ENCODE data around the gene RABGAP1L.
"Not testable (repeated sequence)": the region's sequence is repeated elsewhere in the genome, so short reads cannot be mapped to it uniquely, and the experiment has no call there.

Gene RABGAP1L

DNA sequence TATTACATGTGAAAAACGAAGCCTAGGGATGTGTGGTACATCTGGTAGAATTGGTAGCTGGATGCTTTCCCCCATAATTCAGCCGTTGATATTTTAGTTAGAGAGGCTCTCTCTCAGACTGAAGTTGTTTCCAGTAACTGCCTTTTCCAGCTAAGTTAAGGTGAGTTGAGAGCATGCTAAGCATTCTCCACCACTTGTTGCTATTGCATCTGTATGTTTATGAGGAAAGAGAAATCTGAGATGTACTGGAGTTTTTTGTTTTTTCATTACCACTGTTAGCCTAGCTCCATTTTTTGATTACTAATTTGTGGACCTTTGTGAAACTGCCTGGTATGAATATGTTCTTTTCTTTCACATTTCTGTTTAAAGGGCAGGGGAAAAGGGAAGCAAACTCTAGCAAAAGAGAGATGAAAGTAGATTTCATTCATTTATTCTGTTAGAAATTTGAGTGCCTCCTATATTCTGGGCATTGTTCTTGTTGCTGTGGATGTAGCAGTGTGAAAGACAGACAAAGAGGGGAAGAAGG is 650.5 kb downstream of the RABGAP1L start:
- no peak for DNase-seq (ENCODE audit: low spot score)

DNA sequence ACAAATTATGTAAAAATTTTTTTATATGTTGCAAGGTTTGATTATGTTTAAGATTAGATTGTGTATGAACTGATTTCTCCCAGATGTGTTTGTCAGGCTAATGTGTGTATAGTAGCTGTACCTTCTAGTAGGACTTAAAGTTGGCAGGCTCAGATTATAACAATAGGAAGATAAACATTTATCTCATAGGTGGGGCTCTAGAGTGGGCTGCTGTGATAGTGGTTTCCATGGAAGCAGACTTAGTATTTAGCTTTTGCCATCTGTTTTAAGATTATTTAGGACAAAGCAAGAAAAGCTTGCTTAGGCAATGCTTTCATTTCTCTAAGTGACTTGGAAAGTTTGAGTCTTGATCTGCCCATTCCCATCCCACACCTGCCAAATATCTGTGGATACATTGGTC is 652.7 kb downstream of the RABGAP1L start:
- in situ Hi-C loops (cut with MboI; ENCODE audit: low sequenced_read_pairs, unreplicated experiment): no loop called here
- TF ChIP-seq, protein P1, sequence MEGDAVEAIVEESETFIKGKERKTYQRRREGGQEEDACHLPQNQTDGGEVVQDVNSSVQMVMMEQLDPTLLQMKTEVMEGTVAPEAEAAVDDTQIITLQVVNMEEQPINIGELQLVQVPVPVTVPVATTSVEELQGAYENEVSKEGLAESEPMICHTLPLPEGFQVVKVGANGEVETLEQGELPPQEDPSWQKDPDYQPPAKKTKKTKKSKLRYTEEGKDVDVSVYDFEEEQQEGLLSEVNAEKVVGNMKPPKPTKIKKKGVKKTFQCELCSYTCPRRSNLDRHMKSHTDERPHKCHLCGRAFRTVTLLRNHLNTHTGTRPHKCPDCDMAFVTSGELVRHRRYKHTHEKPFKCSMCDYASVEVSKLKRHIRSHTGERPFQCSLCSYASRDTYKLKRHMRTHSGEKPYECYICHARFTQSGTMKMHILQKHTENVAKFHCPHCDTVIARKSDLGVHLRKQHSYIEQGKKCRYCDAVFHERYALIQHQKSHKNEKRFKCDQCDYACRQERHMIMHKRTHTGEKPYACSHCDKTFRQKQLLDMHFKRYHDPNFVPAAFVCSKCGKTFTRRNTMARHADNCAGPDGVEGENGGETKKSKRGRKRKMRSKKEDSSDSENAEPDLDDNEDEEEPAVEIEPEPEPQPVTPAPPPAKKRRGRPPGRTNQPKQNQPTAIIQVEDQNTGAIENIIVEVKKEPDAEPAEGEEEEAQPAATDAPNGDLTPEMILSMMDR (IDR thresholded peaks at IDR 0.05; ENCODE audit: borderline replicate concordance, control extremely low read depth, extremely low read depth, insufficient read depth, missing control alignments): no peak
- DNase-seq (ENCODE audit: low spot score): no peak

More for the DNA sequence above, 650.5 kb downstream of the RABGAP1L start:
- TF ChIP-seq, protein P1 (IDR thresholded peaks at IDR 0.05; ENCODE audit: borderline replicate concordance, control extremely low read depth, extremely low read depth, insufficient read depth, missing control alignments): no peak
- in situ Hi-C loops (cut with MboI; ENCODE audit: low sequenced_read_pairs, unreplicated experiment): no loop called here

DNA sequence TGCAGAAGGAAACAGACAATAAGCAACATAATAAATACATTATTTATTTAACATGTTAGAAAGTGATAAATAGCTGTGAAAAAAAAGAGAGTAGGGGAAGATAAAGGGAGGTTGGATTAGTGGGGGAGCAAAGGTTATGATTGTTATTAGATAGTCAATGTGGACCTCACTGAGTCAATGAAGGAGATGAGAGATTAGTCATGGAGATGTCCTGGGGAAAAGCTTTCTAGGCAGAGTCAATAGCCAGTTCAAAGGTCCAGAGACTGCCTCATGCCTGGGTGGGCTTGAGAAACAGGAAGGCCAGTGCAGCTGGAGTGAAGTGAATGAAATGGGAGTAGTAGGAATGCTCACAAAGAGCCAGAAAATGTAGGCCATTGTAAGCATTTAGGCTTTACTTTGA is 653.3 kb downstream of the RABGAP1L start:
- in situ Hi-C loops (cut with MboI; ENCODE audit: low sequenced_read_pairs, unreplicated experiment): no loop called here
- DNase-seq (ENCODE audit: low spot score): no peak
- TF ChIP-seq, protein P1 (IDR thresholded peaks at IDR 0.05; ENCODE audit: borderline replicate concordance, control extremely low read depth, extremely low read depth, insufficient read depth, missing control alignments): no peak

DNA sequence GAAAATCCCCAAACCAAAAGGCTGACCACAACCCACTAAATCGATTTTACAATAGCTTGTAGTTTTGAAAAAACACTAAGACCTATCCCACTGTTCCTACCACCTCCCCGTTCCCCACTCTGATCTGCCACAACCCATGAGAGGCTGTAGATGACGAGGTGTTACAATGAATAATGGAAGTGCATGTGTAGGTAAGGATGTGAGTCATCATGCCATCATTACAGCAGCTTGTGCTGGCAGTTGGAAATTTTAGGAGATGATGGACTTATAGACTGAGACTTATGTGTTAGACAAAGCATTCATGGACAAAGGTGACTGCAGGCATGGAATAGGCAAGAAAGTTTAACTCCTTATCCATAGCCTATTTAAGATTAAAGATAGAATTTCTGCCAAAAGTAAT is 655.7 kb downstream of the RABGAP1L start:
- TF ChIP-seq, protein P1 (IDR thresholded peaks at IDR 0.05; ENCODE audit: borderline replicate concordance, control extremely low read depth, extremely low read depth, insufficient read depth, missing control alignments): no peak
- DNase-seq (ENCODE audit: low spot score): no peak
- in situ Hi-C loops (cut with MboI; ENCODE audit: low sequenced_read_pairs, unreplicated experiment): no loop called here

DNA sequence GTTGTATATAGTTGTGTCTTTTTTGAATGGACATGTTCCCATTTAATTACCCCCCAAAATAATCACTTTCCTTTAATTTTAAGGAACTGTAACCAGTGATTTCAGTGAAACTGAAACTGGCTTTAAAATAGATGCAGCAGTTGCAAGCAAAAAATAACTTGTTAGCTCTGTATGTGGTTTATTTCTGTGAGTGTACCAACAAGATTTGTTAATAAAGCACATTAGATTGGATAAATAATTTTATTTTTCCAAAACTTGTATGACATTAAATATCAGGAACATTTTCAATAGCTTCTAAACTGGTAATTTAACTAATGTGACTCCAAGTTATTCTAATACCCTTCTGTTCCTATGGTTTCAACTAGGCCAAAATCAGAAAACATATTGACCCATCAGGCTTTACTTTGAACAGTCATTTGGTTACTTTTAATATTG is 656.2 kb downstream of the RABGAP1L start:
- TF ChIP-seq, protein P1 (IDR thresholded peaks at IDR 0.05; ENCODE audit: borderline replicate concordance, control extremely low read depth, extremely low read depth, insufficient read depth, missing control alignments): no peak
- in situ Hi-C loops (cut with MboI; ENCODE audit: low sequenced_read_pairs, unreplicated experiment): no loop called here
- DNase-seq (ENCODE audit: low spot score): peak; percentile 32

DNA sequence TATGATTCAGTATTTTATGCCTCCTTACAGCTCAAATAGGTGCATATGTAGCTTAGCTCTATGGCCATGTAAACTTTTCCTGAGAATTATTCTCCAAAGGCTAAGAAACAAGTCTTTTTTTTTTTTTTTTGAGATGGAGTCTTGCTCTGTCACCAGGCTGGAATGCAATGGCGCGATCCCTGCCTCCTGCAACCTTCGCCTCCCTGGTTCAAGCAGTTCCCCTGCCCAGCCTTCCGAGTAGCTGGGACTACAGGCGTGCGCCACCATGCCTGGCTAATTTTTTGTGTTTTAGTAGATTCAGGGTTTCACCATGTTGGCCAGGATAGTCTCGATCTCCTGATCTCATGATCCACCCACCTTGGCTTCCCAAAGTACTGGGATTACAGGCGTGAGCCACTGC is 657.3 kb downstream of the RABGAP1L start:
- DNase-seq (ENCODE audit: low spot score); in situ Hi-C loops (cut with MboI; ENCODE audit: low sequenced_read_pairs, unreplicated experiment): not testable (repeated sequence)

DNA sequence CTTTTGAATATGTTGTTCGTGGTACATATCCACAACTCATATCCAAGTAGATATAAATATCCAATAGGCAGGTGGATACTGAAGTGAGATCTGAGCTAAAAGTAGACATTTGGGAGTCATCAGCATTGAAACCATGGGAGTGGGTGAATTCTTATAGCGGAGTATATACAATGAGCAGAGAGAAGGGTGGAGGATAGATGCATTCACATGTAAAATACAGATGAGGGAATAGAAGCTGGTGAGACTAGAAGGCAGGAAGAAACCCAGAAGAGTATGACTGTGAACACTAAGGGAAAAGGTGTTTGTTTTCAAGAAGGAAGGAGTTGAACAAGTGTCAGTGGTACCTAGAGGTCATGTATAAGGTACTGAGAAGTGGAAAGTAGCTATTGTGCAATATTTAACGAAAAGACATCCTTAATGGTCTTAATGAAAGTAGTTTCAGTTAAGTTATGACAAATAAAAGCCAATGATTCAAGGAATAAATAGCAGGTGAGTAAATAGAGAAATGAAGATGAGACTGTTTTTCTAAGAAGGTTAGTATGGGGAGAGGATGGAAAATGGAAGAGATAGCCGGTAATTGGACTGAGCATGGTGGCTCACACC is 658.8 kb downstream of the RABGAP1L start:
- peak; percentile 34 for DNase-seq (ENCODE audit: low spot score)
- TF ChIP-seq, protein P1 (IDR thresholded peaks at IDR 0.05; ENCODE audit: borderline replicate concordance, control extremely low read depth, extremely low read depth, insufficient read depth, missing control alignments): no peak
- in situ Hi-C loops (cut with MboI; ENCODE audit: low sequenced_read_pairs, unreplicated experiment): no loop called here

Data from GM13976 (cell line).